ENCODE results near the gene MIPOL1. TPM values are rescaled to one million over a fixed set of nuclear protein-coding genes. Genes with fewer than 3 reads are reported as not detected.

MIPOL1 gene
- total and polyA plus RNA-seq, 2 experiments from 2014 or later: 16.6 to 24.8 TPM

DNA sequence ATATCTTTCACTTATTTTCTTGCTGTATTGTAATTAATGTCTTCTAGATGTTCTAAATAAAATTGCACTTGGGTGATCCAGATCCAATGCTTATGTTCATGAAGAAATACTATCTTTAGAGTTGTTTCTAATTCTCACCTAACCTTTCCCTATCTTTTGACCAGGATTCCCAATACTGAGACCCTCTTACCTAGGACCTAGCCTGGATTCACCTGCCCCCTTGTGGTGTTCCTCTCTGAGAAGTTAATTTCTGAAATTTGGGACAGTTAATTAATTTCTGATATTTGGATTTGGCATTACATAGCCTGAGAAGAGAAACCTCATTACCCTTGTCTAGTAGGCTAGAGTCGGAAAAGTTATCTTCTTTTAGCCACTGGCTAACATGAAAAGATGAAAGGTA lies 367.8 kb downstream of the MIPOL1 start:
- Mint-ChIP-seq H3K27me3 (ENCODE audit: insufficient read depth, low read depth, poor library complexity) (no peaks in the 10 kb centered on the region), H3K4me3 (no peak overlapping the region), H3K27ac (no peak overlapping the region; the same call in 1 of the 2 replicates), H3K36me3 (ENCODE audit: low read depth) (no peaks in the 10 kb centered on the region), H3K4me1 (peaks cover 14% of the 10 kb centered on the region), H3K9me3 (no peaks in the 10 kb centered on the region)
- Histone ChIP-seq H3K4me2 (no peak overlapping the region), H3K4me3 (no peak overlapping the region), H3K79me2 (replicated peaks; ENCODE audit: insufficient read depth) (no peaks in the 10 kb centered on the region), H3K27ac (ENCODE audit: low read depth) (no peak overlapping the region), H3K27me3 (ENCODE audit: insufficient read depth) (no peaks in the 10 kb centered on the region), H4K20me1 (replicated peaks; ENCODE audit: insufficient read depth) (no peaks in the 10 kb centered on the region), H3K9me2 (ENCODE audit: insufficient read depth) (no peaks in the 10 kb centered on the region), H2AFZ (no peak overlapping the region), H3K36me3 (ENCODE audit: insufficient read depth) (no peaks in the 10 kb centered on the region), H3K4me1 (ENCODE audit: insufficient read depth) (no peaks in the 10 kb centered on the region), H3F3A (replicated peaks; ENCODE audit: low read depth) (no peaks in the 10 kb centered on the region)
- ATAC-seq (peak; percentile 50; the same call in 2 of the 3 replicates), DNase-seq (ENCODE audit: low spot score) (peak; percentile 62)
- TF ChIP-seq, protein P1, sequence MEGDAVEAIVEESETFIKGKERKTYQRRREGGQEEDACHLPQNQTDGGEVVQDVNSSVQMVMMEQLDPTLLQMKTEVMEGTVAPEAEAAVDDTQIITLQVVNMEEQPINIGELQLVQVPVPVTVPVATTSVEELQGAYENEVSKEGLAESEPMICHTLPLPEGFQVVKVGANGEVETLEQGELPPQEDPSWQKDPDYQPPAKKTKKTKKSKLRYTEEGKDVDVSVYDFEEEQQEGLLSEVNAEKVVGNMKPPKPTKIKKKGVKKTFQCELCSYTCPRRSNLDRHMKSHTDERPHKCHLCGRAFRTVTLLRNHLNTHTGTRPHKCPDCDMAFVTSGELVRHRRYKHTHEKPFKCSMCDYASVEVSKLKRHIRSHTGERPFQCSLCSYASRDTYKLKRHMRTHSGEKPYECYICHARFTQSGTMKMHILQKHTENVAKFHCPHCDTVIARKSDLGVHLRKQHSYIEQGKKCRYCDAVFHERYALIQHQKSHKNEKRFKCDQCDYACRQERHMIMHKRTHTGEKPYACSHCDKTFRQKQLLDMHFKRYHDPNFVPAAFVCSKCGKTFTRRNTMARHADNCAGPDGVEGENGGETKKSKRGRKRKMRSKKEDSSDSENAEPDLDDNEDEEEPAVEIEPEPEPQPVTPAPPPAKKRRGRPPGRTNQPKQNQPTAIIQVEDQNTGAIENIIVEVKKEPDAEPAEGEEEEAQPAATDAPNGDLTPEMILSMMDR (conservative IDR thresholded peaks at IDR 0.05; ENCODE audit: low read depth in 2 of 2): peak; percentile 78 to 80
- TF ChIP-seq, protein P2, sequence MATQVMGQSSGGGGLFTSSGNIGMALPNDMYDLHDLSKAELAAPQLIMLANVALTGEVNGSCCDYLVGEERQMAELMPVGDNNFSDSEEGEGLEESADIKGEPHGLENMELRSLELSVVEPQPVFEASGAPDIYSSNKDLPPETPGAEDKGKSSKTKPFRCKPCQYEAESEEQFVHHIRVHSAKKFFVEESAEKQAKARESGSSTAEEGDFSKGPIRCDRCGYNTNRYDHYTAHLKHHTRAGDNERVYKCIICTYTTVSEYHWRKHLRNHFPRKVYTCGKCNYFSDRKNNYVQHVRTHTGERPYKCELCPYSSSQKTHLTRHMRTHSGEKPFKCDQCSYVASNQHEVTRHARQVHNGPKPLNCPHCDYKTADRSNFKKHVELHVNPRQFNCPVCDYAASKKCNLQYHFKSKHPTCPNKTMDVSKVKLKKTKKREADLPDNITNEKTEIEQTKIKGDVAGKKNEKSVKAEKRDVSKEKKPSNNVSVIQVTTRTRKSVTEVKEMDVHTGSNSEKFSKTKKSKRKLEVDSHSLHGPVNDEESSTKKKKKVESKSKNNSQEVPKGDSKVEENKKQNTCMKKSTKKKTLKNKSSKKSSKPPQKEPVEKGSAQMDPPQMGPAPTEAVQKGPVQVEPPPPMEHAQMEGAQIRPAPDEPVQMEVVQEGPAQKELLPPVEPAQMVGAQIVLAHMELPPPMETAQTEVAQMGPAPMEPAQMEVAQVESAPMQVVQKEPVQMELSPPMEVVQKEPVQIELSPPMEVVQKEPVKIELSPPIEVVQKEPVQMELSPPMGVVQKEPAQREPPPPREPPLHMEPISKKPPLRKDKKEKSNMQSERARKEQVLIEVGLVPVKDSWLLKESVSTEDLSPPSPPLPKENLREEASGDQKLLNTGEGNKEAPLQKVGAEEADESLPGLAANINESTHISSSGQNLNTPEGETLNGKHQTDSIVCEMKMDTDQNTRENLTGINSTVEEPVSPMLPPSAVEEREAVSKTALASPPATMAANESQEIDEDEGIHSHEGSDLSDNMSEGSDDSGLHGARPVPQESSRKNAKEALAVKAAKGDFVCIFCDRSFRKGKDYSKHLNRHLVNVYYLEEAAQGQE (IDR thresholded peaks at IDR 0.05; ENCODE audit: unreplicated experiment): no peak

DNA sequence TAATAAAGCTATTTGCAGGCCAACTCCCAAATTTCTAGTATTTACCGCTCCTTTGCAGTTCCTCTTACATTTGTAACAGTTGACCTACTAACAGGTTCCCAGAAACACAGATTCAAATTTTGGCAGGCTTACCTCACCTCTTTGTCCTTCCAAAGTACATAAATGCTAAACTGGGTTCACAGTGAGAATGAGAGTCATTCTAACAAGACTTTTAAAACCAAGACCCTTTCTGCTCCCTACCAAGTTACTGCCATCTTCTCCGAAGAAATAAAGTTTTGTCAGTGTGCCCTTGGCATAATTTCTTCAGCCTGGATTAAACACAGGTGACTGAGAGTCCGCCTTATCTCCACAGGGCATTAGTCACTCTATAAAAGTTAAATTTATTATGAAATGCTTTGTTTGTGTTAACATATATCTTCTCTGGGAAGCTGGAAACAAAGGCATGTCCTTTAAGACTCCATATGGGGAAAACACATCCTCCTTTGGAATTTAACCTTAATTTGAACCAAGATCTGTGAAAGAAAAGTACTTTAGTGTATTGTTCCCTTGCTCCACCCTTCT lies 369.2 kb downstream of the MIPOL1 start:
- Mint-ChIP-seq H3K4me3 (no peak overlapping the region; the same call in 2 of the 3 replicates), H3K27ac (peak overlapping the region; percentile 50; the same call in 1 of the 2 replicates), H3K4me1 (peaks cover 14% of the 10 kb centered on the region), H3K9me3 (no peaks in the 10 kb centered on the region), H3K36me3 (ENCODE audit: low read depth) (no peaks in the 10 kb centered on the region), H3K27me3 (ENCODE audit: insufficient read depth, low read depth, poor library complexity) (no peaks in the 10 kb centered on the region)
- Histone ChIP-seq H3K4me2 (0 out of 2 replicates have a peak overlapping the region, but pooled peaks have one; percentile 3), H3K27ac (ENCODE audit: low read depth) (no peak overlapping the region), H2AFZ (no peak overlapping the region), H4K20me1 (replicated peaks; ENCODE audit: insufficient read depth) (no peaks in the 10 kb centered on the region), H3K36me3 (ENCODE audit: insufficient read depth) (no peaks in the 10 kb centered on the region), H3K79me2 (replicated peaks; ENCODE audit: insufficient read depth) (no peaks in the 10 kb centered on the region), H3K9me2 (ENCODE audit: insufficient read depth) (no peaks in the 10 kb centered on the region), H3K27me3 (ENCODE audit: insufficient read depth) (no peaks in the 10 kb centered on the region), H3K4me1 (ENCODE audit: insufficient read depth) (no peaks in the 10 kb centered on the region), H3K4me3 (no peak overlapping the region), H3F3A (replicated peaks; ENCODE audit: low read depth) (no peaks in the 10 kb centered on the region)
- DNase-seq (ENCODE audit: low spot score): peak; percentile 28
- peak; percentile 49 for ATAC-seq
- TF ChIP-seq STAT1 (IDR thresholded peaks at IDR 0.05; ENCODE audit: unreplicated experiment): no peak
- no peak for TF ChIP-seq CREB1 (CRISPR knock-in tag; IDR thresholded peaks at IDR 0.05; ENCODE audit: low read depth)
- TF ChIP-seq, protein P1 (conservative IDR thresholded peaks at IDR 0.05; ENCODE audit: low read depth in 2 of 2): no peak
- TF ChIP-seq EZH2 (IDR thresholded peaks at IDR 0.05; ENCODE audit: low read depth, unreplicated experiment): no peak
- TF ChIP-seq, protein P2 (IDR thresholded peaks at IDR 0.05; ENCODE audit: unreplicated experiment): no peak
- no peak for TF ChIP-seq EZH2phosphoT487 (IDR thresholded peaks at IDR 0.05; ENCODE audit: unreplicated experiment)

All from GM23338 (cell line).